T-cell (primary cell): Measurements from ENCODE around the gene KCNE4. TPM values are rescaled to one million over a fixed set of nuclear protein-coding genes. Genes with fewer than 3 reads are reported as not detected.

Experiments used
- ATAC-seq, 4 experiments: fragments of 200-7000 bp in 3 of 4; fragments of 150-1000 bp in 1 of 4; cut with Tn5 transposase; replicated peaks in 1 of 4; 1 replicate in 3 of 4; 2 replicates in 1 of 4; pipeline ENCODE4 v1.10.0; 2021; ENCODE audit warnings: moderate library complexity in 3 of 4, mild to moderate bottlenecking in 2 of 4, moderate number of reproducible peaks in 1 of 4
- CTCF ChIA-PET, 2 donors: fragments of 300-600 bp; sonication (Branson Sonifier 250); formaldehyde crosslinking; loops; one replicate each; lab custom pipeline; 2022; ENCODE audit warnings: antibody characterized with exemption in 2 of 2; lab: Charles Lee
- POLR2A ChIA-PET, 2 donors: fragments of 300-600 bp; sonication (Branson Sonifier 250); formaldehyde crosslinking; loops; one replicate each; lab custom pipeline; 2022; ENCODE audit warnings: antibody characterized with exemption in 2 of 2; lab: Charles Lee
- DNase-seq, 35 experiments: peaks; one replicate each; pipeline versions ENCODE4 v3.0.0 to v3.0.0-alpha.2; 2013 to 2023
- H3K27ac ChIP-seq: one replicate; pipeline ENCODE4 v1.5.1; 2013; ENCODE audit warnings: low read length
- H3K27me3 ChIP-seq, 2 experiments: replicated peaks in 1 of 2; 1 replicate in 1 of 2; 2 replicates in 1 of 2; pipeline versions ENCODE4 v1.6.1 to v1.7.0; 2013; ENCODE audit warnings: low read length in 1 of 2, mixed read lengths in 1 of 2; ENCODE audit not compliant: control insufficient read depth in 2 of 2, insufficient read depth in 2 of 2; ENCODE audit errors: extremely low read depth in 1 of 2
- H3K36me3 ChIP-seq, 2 donors: 1 replicate in 1 of 2; 2 replicates in 1 of 2; pipeline versions ENCODE4 v1.6.1 to v1.7.0; 2013; ENCODE audit warnings: low read length in 1 of 2; ENCODE audit not compliant: control insufficient read depth in 2 of 2, insufficient read depth in 1 of 2; ENCODE audit errors: extremely low read depth in 1 of 2
- H3K4me1 ChIP-seq, 2 experiments: 1 replicate in 1 of 2; 2 replicates in 1 of 2; pipeline versions ENCODE4 v1.6.1 to v1.7.0; 2013; ENCODE audit warnings: low read length in 2 of 2, mixed read lengths in 1 of 2; ENCODE audit not compliant: insufficient read depth in 2 of 2, control insufficient read depth in 1 of 2; ENCODE audit errors: extremely low read depth in 1 of 2
- H3K4me3 ChIP-seq, 2 donors: 1 replicate in 1 of 2; 2 replicates in 1 of 2; pipeline versions ENCODE4 v1.5.1 to v1.7.0; 2013; ENCODE audit warnings: mild to moderate bottlenecking in 2 of 2, low read length in 1 of 2, moderate library complexity in 1 of 2; ENCODE audit not compliant: control insufficient read depth in 1 of 2; ENCODE audit errors: extremely low read depth in 1 of 2
- H3K9me3 ChIP-seq: 2 replicates; pipeline ENCODE4 v1.7.0; 2013
- H3K27ac Mint-ChIP-seq, 2 donors: one replicate each; pipeline ENCODE4 v1.8.0; 2020 to 2021; ENCODE audit warnings: mild to moderate bottlenecking in 2 of 2, mixed read lengths in 2 of 2
- H3K27me3 Mint-ChIP-seq, 2 donors: one replicate each; pipeline ENCODE4 v1.8.0; 2021 to 2022; ENCODE audit warnings: mixed read lengths in 2 of 2
- H3K36me3 Mint-ChIP-seq: one replicate; pipeline ENCODE4 v1.8.0; 2021; ENCODE audit warnings: mixed read lengths
- H3K4me1 Mint-ChIP-seq, 3 donors: one replicate each; pipeline ENCODE4 v1.8.0; 2020 to 2022; ENCODE audit warnings: mixed read lengths in 3 of 3, mild to moderate bottlenecking in 1 of 3
- H3K4me3 Mint-ChIP-seq, 3 donors: one replicate each; pipeline ENCODE4 v1.8.0; 2020 to 2022; ENCODE audit warnings: mild to moderate bottlenecking in 3 of 3, mixed read lengths in 3 of 3, moderate library complexity in 3 of 3
- H3K9me3 Mint-ChIP-seq, 3 donors: one replicate each; pipeline ENCODE4 v1.8.0; 2020 to 2022; ENCODE audit warnings: mixed read lengths in 3 of 3
- WGBS: methylation state at CpG from one replicate; pipeline ENCODE4 v1.1.5; 2013; ENCODE audit warnings: missing lambda C conversion rate; ENCODE audit not compliant: insufficient coverage; 5-methylcytosine and 5-hydroxymethylcytosine counted together
- total RNA-seq, 35 experiments: library from RNA in 6 of 35; stranded (reverse) in 6 of 35; fragments of 120-200 nt in 1 of 35; gene quantifications; one replicate each; pipeline versions ENCODE4 v1.2.1 to v1.2.4 and lab custom pipeline; 2013 to 2026

The KCNE4 gene
- total RNA-seq, 5 donors from 2014 or later (not counting 1 experiment from before 2014, with no cell fraction given), result not detected

GRCh38 chr2:223039618-223040017, 12.4 kb upstream of the KCNE4 start:
- Histone ChIP-seq H3K27ac (no peak overlapping the region), H3K36me3 (no peaks in the 10 kb centered on the region), H3K9me3 (no peaks in the 10 kb centered on the region), H3K27me3 (no peaks in the 10 kb centered on the region), H3K4me3 (no peak overlapping the region), H3K4me1 (no peaks in the 10 kb centered on the region)
- no CpG with 5 or more reads among the region's 1 CpG for WGBS
- no peak overlapping the region for H3K4me3 Mint-ChIP-seq
- H3K9me3 Mint-ChIP-seq, result no peaks in the 10 kb centered on the region
- peaks cover 4 to 7% of the 10 kb centered on the region in 2 donors for H3K27me3 Mint-ChIP-seq
- peaks cover 0 to 8% (median 6%) of the 10 kb centered on the region in 3 donors for H3K4me1 Mint-ChIP-seq
- POLR2A ChIA-PET, result no interaction called here
- ATAC-seq, result no peak
- CTCF ChIA-PET, result no interaction called here
- no peak for DNase-seq
- H3K36me3 Mint-ChIP-seq, result no peaks in the 10 kb centered on the region
- no peak overlapping the region for H3K27ac Mint-ChIP-seq

DNA sequence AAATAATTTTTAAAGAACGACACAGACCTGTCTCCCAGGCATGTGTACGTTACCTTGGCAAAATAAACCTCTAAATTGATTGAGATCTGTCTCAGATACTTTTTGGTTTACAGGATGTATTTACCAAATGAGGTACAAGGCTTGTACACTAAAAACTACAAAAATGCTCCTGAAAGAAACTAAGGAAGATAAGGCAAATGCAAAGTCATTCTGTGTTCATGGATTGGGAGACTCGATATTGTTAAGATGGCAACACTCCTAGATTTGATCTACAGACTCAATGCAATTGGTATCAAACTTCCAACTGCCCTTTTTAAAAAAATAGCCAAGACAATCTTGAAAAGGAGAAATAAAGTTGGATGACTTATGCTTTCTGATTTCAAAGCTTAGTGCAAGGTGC, 11.5 kb upstream of the KCNE4 start:
- H3K4me1 ChIP-seq, result no peaks in the 10 kb centered on the region
- no peak overlapping the region for H3K4me3 ChIP-seq
- no peak for DNase-seq
- Mint-ChIP-seq H3K9me3 (no peaks in the 10 kb centered on the region), H3K27ac (no peak overlapping the region), H3K36me3 (no peaks in the 10 kb centered on the region), H3K4me3 (no peak overlapping the region), H3K4me1 (peaks cover 0 to 8% (median 6%) of the 10 kb centered on the region in 3 donors), H3K27me3 (peaks cover 3 to 7% of the 10 kb centered on the region in 2 donors)
- ChIA-PET POLR2A (no interaction called here), CTCF (no interaction called here)
- no CpG with 5 or more reads among the region's 3 CpGs for WGBS
- ATAC-seq, result no peak
- no peak overlapping the region for H3K27ac ChIP-seq
- no peaks in the 10 kb centered on the region for H3K9me3 ChIP-seq
- H3K27me3 ChIP-seq, result no peaks in the 10 kb centered on the region
- H3K36me3 ChIP-seq, result no peaks in the 10 kb centered on the region

DNA sequence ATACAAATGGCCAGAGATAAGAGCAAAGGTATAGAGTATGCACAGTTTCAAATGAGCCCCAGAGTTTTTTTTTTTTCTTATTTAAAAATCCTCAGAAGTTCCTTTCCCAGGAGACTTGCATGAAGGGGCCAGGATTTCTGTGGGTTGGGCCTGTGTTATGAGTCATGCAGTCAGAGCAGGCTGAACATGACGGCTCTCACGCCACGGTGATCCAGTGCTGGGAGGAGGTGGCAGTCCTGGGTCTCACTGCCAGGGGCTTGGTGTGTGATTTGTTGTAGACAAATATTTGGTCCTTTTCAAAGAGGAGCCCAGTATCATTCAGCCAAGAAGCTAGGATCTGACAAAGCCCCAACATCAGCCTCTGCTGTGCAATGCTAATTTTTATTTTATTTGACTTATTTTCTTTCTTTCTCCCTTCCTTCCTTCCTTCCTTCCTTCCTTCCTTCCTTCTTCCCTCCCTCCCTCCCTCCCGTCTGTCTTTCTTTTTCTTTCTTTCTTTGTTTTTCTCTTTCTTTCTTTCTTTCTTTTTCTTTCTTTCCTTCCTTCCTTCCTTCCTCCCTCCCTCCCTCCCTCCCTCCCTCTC, 10.4 kb upstream of the KCNE4 start:
- Histone ChIP-seq H3K36me3 (no peaks in the 10 kb centered on the region), H3K4me3 (no peak overlapping the region), H3K4me1 (no peaks in the 10 kb centered on the region), H3K27ac (no peak overlapping the region), H3K27me3 (no peaks in the 10 kb centered on the region), H3K9me3 (no peaks in the 10 kb centered on the region)
- Mint-ChIP-seq H3K9me3 (peaks cover 0 to 3% (median 0%) of the 10 kb centered on the region in 3 donors), H3K27ac (no peak overlapping the region), H3K4me3 (no peak overlapping the region), H3K36me3 (no peaks in the 10 kb centered on the region), H3K27me3 (peaks cover 7 to 11% of the 10 kb centered on the region in 2 donors), H3K4me1 (peaks cover 0 to 8% (median 6%) of the 10 kb centered on the region in 3 donors)
- ChIA-PET POLR2A (no interaction called here), CTCF (no interaction called here)
- ATAC-seq (no peak), DNase-seq (no peak)
- 83% methylated on average over 3 of the region's 4 CpGs for WGBS

DNA sequence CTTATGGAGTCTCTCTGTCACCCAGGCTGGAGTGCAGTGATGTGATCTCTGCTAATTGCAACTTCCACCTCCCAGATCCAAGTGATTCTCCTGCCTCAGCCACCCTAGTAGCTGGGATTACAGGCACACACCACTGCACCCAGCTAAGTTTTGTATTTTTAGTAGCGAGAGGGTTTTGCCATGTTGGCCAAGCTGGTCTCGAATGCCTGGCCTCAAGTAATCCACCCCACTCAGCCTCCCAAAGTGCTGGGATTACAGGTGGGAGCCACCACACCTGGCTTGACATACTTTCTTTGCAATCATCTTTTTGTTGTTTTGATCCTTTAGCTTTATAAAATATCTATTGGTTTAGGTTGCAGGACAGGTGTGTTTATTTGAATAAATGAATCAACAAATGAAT, 9.7 kb upstream of the KCNE4 start:
- Mint-ChIP-seq H3K9me3 (peaks cover 0 to 4% (median 0%) of the 10 kb centered on the region in 3 donors), H3K36me3 (no peaks in the 10 kb centered on the region), H3K4me3 (no peak overlapping the region), H3K4me1 (peaks cover 0 to 8% (median 6%) of the 10 kb centered on the region in 3 donors), H3K27ac (no peak overlapping the region), H3K27me3 (peaks cover 7 to 11% of the 10 kb centered on the region in 2 donors)
- WGBS, result no CpG with 5 or more reads among the region's 2 CpGs
- H3K27ac ChIP-seq, result no peak overlapping the region
- H3K36me3 ChIP-seq, result no peaks in the 10 kb centered on the region
- no peaks in the 10 kb centered on the region for H3K4me1 ChIP-seq
- DNase-seq (no peak), ATAC-seq (no peak)
- POLR2A ChIA-PET, result no interaction called here
- no peak overlapping the region for H3K4me3 ChIP-seq
- CTCF ChIA-PET, result no interaction called here
- no peaks in the 10 kb centered on the region for H3K9me3 ChIP-seq
- H3K27me3 ChIP-seq, result no peaks in the 10 kb centered on the region

GRCh38 chr2:223042704-223043118, 9.3 kb upstream of the KCNE4 start:
- Histone ChIP-seq H3K36me3 (no peaks in the 10 kb centered on the region), H3K4me3 (no peak overlapping the region), H3K4me1 (no peaks in the 10 kb centered on the region), H3K27ac (no peak overlapping the region), H3K9me3 (no peaks in the 10 kb centered on the region), H3K27me3 (no peaks in the 10 kb centered on the region)
- ChIA-PET CTCF (no interaction called here), POLR2A (no interaction called here)
- WGBS, result 14% methylated on average over 1 of the region's 1 CpG
- H3K4me3 Mint-ChIP-seq, result no peak overlapping the region
- no peaks in the 10 kb centered on the region for H3K36me3 Mint-ChIP-seq
- H3K9me3 Mint-ChIP-seq, result peaks cover 0 to 4% (median under 1%) of the 10 kb centered on the region in 3 donors
- ATAC-seq, result no peak
- no peak for DNase-seq
- peaks cover 7 to 13% of the 10 kb centered on the region in 2 donors for H3K27me3 Mint-ChIP-seq
- H3K4me1 Mint-ChIP-seq, result peaks cover 0 to 8% (median 6%) of the 10 kb centered on the region in 3 donors
- H3K27ac Mint-ChIP-seq, result no peak overlapping the region

- Mint-ChIP-seq H3K36me3 (no peaks in the 10 kb centered on the region), H3K27me3 (peaks cover 7 to 12% of the 10 kb centered on the region in 2 donors), H3K4me3 (no peak overlapping the region), H3K27ac (no peak overlapping the region), H3K9me3 (peaks cover 0 to 4% (median 3%) of the 10 kb centered on the region in 3 donors), H3K4me1 (peaks cover 0 to 8% (median 6%) of the 10 kb centered on the region in 3 donors)
- POLR2A ChIA-PET, result no interaction called here
- no peaks in the 10 kb centered on the region for H3K4me1 ChIP-seq
- DNase-seq, result no peak
- CTCF ChIA-PET, result no interaction called here
- no peaks in the 10 kb centered on the region for H3K36me3 ChIP-seq
- WGBS, result no CpG with 5 or more reads among the region's 7 CpGs
- no peaks in the 10 kb centered on the region for H3K27me3 ChIP-seq
- H3K27ac ChIP-seq, result no peak overlapping the region
- H3K4me3 ChIP-seq, result no peak overlapping the region
- no peaks in the 10 kb centered on the region for H3K9me3 ChIP-seq
- ATAC-seq, result no peak
These were observed 8.6 kb upstream of the KCNE4 start for GRCh38 chr2:223043164-223043941.
